ENCODE measurements around the gene GSDME.

GSDME gene

DNA sequence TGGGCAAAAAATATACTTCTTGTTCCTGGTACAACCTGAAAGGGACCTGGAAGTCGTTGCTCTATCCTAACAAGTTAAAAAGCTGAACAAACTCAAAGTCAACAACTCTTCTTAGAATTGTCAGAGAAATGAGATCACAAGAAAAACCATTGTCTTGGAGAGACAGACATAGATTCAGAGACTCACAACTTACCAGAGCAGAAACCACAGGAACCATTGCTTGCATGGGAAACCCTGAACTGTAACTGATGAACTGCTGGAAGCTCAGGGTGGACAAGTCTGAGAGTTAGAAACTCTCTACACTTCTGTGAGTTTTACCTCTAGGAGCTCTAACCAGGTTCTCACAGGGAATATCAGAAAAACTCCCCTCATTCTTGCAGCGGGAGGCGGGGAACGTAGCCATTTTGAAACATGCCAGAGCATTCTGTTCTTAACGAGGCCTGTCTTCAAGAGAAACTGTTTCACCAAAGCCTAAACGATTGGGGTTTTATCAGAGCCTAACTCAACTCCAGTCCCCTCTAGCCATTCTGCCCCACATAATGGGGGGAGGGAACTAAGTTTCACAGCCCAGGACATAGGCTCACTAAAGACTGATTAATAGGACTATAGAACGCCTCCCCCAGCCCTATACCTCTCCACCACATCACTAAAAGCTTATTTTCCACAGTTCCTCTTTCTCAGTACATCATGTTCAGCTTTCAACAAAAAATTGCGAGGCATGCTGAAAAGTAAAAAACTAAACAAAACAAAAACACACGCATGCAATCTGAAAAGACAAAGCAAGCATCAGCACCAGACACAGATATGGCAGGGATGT is 12.0 kb upstream of the GSDME start:
- DNase-seq, result no peak

DNA sequence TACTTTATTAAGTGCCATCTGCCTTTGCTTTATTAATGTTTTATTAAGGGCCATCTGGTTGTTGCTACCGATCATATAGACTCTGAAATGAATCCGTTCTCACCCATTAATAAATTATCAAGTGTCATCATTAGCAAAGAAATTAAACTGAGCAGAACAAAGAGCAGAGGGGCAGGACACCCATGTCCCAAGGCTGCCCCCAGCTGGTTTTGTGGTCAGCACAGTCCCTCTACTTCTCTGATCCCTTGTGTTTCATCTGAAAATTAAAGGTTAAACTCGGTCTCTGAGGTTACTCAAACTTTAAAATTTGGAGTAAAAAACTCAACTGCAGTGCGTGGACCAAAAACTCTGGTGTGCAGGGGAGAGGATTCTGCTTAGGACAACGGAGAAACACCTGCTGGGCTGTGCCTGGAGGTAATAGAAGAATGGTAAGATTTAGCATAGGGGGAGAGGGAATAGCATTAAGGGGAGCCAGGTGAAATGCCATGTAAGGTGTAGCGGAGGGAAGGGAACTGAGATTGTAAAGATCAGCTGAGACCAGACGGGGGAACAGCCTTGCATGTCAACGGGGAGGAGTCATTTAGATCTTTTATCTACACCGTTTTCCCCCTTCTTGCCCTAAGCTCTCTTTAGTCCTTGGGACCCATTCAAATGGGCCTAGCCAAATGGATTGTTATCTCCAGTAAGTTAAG is 10.8 kb upstream of the GSDME start:
- no peak for DNase-seq

DNA sequence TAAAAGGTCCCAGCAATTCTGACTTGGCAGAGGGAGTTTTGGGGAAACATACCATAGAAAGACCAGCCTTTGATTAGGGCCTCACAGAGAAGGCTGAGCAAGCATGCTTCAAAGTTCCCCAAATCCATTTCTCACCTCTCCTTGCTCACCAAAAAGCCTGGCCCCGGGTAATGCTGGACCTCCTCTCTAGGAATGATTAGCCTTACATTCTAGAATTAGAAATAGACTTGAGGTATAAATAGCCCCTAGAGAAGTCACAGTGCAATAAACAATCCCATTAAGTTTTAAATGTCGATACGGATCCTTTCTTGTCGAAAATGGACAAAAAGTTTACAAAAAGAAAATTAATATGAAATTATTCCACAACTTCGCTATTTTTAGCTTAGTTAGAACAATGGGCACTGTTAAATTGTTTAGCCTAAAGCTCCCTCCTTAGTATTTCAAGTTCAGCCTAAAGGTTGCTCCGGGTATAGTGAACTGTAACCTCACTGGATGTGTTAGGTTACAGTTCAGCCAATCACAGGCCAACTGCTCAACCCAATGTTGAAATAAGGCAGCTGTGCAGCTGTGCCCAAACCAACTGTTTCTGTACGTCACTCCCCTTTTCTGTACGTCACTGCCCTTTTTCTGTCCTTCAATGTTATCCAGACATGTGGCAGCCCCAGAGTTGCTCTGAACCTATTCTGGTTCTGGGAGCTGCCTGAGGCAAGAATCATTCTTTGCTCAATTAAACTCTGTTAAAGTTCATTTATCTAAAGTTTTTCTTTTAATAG is 7.9 kb upstream of the GSDME start:
- no peak for DNase-seq

DNA sequence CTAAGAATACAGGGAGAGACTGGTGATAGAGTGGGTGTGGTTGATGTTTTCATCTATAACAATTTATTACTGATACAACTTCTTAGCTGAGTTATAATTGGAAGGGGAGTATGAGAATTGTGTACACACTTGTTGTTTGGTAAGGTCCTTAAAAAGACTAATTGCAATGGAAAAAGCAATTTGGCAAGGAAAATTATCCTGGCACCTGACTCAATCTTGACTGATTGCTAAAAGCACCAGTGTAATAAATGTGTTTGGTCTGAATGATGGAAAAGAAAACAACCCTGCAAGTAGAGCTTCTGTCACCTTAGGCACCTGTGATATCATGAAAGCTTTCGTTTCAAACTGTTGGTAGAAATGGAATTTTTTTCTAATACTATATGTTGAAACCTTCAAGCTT is 6.7 kb upstream of the GSDME start:
- no peak for DNase-seq

DNA sequence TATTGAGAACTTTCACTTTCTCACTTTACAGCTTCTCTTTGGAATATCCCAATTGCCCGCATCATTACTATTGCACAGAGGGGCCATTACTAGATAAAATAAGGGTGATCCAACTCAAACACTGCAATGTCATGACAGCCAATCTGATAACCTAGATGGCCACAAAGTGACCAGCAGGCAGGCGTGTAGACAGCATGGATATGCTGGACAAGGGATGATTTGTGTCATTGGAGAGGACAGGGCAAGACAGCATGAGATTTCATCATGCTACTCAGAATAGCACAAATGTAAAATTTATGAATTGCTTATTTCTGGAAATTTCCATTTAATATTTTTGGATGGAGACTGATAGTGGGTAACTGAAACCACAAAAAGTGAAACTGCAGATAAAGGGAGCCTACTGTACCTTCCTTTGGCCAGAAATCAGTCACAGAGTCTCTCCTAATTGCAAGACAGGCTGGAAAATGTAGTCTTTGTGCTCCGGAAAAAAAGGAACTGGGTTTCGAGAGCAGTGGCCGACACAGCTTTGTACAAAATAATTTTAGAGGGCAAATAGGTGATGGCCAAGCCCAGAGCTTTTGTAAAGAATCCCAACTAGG is 6.1 kb upstream of the GSDME start:
- no peak for DNase-seq

DNA sequence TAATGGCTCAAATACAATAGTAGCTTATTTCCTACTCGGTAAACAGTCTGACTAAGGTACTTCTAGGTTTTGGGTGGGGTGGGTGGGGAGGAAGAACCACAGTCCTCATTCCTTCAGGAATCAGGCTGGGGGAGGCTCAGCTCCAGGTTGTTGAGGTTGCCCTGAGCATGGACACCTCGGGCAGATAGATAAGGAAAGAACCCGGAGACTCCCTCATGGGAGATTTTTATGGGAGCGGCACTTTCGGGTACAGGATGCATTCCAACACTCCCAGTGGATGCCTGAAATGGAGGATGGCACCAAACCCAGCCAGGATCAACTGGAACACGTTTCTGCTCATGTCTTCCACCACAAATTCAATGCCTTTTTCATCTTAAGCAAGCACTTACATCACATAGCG is 5.5 kb upstream of the GSDME start:
- no peak for DNase-seq

DNA sequence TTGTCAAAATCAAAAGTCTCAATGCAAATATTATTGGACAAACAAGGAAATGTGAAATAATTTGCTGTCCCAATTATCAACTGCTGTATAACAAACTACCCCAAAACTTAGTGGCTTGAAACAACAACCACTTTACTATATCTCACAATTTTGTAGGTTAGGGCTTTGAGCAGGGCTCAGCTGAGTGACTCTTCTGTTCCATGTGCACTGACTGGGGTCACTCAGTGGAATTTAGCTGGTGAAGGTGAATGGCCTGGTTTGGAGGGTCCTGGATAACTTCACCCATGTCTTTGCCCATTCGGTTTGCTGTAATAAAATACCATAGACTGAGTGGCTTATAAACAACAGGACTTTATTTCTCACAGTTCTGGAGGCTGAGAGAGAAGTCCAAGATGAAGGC is 3.7 kb upstream of the GSDME start:
- DNase-seq, result no peak

DNA sequence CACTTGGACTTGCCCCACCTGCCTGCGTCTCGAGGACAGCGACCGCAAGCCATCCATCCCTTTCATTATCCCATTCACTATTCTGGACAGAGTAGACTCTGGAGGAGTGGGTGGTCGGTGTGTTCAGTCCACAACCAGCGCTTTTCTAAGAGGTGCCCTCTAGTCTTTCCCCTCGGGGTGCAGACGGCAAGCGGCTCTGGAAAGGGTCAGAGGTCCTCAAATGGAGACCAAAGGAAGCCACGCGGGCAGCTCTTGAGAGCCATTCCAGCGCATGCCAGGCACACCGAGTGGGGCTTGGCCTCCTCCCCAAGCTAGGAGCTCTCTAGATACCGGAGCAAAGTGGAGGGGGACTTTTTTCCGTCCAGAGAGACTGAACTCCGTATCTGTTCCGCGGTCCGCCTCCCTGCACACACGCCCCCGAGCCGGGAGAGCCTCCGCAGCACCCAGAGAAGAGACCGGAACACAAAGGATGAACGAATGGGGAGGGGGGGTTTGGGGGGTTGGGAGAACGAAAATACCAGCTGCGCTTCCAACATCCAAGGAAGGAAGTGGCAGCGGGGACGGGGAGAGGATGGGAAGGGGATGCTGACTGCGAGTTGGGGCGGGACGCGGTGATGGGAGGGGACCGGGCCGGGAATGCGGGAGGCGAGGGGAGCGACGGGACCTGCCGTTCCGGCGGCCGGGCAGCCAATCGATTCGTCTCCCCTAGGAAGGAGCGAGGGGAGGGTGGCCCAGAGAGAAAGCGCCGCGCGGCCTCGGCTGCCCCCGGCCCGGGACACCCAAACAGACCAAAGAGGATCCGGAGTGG is 515 bp downstream of the GSDME start:
- peak; percentile 68 for DNase-seq

DNA sequence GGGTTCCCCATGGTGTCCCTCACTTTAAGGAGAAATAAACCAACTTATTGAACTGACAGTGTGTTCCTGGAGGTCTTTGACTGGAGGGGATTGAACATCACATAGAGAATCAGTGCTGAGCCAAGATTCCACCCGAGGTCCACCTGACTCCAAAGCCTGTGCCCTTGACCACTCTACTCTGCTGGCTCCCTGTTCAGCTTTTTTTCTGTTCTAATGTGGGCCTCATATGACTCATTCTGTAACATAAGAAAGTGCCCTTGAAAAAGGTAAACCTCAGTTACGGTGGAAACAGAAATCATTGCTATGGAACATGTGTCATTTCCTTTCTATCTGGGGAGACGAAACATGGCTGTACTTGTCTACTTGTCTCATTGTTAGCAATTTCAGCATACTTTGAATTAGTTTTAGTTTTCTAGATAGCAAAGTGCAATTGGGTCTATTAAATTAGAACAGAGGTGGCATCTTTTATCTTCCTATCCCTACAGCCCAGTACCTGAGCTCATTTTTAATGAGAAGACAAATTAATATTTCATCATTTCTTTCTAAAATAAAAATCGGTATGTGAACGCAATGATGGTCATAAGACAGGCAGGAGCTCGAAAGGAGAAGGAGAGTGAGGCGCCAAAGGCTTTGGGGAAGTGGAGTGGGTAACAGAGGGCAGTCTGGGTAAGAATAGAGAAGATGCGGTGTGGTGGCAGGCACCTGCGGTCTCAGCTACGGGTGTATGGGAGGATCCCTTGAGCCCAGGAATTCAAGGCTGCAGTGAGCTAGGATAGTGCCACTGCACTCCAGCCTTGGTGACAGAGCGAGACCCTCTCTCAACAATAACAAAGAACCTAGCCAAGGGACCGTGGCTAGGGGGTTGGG is 1.5 kb downstream of the GSDME start:
- peak; percentile 69 for DNase-seq

DNA sequence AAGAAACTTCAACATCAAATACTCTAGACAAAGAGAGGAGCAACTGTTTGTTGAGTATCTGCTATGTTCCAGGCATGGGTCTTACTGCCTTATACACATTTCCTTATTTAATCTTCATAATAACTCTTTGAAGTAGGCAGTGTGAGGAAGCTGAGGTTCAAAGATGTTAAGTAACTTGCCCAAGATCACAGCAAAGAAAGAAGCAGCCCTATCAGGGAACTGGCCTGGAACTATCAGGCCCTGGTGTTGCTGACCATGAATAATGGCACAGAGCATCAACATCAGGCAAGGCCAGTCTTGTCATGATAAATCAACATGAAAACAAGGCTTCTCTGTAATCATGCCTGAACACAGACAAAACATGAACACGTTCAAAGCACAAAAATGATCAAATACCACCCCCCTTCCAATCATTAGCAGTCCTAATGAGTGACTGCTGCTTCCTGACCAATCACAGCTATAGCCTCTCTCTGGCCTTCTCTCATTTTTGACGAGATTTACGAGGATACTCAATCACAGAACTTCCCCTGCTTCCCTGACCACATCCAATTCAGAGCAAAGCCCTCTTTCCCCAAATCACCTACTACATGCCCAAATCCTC is 2.3 kb downstream of the GSDME start:
- no peak for DNase-seq

DNA sequence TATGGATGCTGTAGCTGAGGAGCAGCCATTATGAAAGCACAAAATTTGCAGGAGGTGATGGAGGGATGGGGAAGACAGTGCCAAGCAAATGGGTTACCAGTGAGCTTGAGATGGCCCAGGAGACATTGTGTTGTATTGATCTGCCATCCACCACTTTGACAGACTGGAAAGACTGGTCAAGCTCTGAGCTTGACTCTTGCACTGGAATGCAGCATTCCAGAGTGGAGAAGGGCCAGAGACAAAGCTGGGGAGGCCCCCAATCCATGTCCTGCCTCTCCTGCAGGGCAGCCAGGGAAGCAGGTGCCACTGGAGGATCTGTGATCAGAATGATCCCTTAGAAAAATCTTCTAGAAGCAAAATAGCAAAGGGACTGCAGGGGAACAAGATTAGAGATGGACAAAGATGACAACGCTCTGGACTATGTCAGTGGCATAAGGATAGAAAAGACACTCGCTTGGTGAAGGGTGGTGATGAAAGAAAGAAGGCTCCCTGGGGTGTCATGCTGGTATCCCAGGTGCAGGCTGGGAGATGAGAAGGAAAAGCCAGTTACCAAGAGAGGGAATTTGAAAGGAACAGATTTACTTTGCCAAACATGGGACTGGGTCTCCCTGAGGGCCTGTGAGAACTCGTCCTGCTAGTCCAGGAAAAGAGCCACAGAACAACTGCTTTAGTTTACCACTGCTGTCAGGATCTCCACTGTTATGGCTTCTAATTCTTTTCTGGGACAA is 5.0 kb downstream of the GSDME start:
- DNase-seq, result no peak

DNA sequence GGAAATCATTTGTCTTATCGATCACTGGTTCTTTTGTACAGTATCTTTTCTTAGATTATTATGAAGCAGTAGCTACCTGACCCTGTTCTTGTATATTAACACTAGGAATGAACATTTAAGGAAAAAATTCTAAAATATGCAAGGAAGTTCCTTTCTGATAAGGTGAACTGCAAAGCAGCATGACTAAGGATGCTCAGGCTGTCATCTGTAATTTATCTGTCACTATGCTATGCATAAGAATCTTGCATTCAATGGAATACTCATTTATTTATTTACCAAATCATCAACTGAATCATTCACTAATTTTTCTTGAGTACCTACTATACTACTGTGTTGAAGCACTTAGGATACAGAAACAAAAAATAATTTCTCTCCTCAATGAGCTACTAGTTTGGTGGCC is 5.8 kb downstream of the GSDME start:
- DNase-seq, result peak; percentile 41

DNA sequence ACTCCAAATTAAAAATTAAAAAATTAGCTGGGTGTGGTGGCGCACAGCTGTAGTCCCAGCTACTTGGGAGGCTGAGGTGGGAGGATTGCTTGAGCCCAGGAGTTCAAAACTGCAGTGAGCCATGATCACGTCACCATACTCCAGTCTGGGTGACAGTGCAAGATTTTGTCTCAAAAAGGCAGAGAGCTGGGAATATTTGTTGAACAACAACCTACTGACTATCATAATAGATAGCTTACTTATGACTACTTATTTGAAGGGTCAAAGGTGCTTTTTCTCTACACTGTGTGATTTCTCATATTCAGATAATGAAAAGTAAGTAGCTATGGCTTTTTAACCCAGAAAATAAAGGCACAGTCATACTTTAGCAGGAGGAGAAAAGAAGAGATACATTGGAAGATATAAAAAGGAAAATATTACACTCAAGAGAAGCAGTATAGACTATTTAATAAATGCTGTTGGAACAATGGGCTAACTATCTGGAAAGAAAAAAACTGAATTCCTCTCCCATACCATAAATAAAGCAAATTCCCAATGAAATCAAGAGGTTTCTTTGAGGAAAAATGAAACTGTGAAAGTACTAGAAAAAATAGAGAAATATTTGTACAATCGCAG is 6.7 kb downstream of the GSDME start:
- DNase-seq, result no peak

DNA sequence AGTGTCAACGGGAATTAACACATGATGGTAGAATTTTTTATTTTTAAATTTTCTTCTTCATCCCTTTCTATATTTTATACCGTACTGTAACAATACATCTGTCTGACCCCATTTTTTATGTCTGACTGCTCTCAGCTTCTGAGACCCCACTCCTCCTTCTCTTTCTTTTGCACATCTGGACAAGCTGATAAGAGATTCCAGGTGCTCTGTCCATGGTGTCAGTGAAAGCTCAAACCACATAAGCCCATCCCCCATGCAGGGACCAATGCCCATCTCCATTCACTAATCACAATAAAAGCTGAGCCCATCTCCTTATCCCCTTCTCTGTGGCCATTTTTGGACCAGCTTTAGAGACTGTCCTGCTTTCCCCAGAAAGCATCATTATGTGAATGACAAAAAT is 8.7 kb downstream of the GSDME start:
- DNase-seq, result no peak

DNA sequence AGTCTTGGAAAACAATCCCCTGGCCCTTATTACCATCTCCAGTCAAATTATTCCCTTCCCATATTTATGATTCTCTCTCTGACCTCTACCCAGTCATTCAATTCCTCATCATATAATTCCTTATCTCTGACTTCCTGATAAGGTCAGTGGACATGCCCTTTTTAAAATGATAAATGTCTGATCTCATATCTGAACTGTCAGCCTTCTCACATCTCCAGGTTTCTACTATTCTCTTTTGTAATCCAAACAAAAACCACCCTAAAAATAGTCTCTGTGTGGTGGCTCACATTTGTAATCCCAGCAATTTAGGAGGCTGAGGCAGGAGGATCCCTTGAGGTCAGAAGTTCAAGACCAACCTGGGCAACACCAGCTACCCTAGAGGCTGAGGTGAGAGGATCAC is 11.9 kb downstream of the GSDME start:
- DNase-seq, result no peak

DNA sequence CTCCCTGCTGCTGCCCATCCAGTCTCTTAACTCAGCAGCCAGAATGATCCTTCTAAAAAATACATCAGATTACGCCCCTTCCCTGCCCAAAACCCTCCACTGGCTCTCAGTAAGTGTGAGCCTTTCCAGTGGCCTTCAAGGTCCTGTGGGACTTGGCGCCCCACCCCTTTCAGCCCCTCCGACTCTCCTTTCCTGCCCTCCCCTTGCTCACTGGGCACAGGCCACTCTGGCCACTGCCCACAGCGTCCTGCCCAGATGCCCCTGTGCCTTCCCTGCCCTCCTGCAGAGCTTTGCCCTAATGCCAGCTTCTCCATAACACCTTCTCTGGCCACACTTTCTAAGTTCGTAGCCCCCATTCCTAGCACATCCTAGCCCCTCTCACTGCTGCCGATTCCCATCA is 13.8 kb downstream of the GSDME start:
- DNase-seq, result no peak

DNA sequence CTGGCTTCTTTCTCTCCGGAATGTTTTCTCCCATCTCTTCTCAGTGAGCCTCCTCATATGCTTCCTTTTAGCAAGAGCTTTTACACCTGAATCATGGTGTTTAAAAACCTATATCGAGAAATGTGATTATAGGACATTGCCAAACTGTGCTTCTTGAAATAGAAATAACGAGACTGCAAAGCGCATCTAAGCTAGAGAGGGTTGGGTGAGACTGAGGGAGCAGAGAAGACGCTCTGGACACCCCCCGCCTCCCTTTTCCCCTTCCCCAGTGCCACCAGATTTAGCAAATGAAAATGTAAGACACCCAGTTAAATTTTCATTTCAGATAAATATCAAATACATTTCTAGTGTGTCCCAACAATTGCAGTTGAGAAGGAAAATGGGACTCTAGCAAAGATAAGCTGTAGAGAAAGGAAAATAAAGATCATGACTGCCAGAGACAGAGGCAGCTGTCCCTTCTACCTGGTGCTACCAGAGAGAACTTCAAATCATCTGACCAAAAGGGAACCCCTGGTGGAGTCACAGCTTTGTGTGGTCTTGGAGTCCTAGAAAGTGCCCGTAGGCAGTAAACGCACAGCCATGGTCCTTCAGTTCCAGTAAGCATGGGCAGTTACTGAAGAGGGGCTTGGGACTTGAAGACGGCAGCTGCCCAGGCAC is 14.6 kb downstream of the GSDME start:
- DNase-seq, result no peak

DNA sequence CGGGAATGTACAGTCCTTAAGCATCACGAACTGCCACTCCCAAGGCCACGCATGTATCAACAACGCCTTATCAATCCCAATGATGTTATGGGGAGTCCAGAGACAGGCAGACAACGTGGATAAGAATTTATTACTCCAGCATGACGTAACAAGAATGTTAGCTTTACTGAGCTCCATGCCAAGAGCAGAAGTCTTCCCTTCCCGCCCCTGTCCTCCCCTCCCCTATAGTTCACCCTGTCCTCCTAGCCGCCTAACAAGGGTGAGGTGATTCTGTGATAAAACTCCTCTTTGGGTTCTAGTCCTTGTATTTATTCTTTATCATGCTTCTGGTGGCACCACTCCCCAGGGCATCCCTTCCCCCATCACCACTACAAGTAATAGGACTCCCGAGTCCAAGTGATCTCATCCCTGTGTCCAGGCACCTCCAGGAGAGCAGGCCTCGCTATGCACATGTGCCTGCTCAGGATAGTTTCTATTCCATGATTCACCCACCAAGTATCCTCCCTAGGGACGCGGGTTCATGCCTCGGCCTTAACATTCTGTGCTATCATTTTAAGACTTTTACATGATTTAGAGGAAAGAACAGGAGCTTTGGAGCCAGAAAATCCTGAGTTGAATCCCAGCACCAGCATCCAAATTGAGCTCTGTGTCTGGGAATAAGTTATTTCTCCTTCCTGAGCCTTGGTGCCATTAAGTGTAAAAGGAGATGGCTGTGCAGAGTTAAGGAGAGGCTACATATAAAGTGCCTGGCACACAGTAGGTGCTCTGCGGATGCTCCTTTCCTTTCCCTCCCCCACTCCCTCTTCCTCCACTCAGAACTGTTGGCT is 15.4 kb downstream of the GSDME start:
- peak; percentile 99 for DNase-seq
